ENCODE results near the gene RASA4B. TPM values are rescaled to one million over a fixed set of nuclear protein-coding genes. Genes with fewer than 3 reads are reported as not detected.

Gene RASA4B
- total and polyA plus RNA-seq, 9 of the 15 experiments (the other 6 are each of a cell fraction or from before 2014, with no cell fraction given), result 0.01 to 2.9 (median 1.5) TPM; not detected in 1

DNA sequence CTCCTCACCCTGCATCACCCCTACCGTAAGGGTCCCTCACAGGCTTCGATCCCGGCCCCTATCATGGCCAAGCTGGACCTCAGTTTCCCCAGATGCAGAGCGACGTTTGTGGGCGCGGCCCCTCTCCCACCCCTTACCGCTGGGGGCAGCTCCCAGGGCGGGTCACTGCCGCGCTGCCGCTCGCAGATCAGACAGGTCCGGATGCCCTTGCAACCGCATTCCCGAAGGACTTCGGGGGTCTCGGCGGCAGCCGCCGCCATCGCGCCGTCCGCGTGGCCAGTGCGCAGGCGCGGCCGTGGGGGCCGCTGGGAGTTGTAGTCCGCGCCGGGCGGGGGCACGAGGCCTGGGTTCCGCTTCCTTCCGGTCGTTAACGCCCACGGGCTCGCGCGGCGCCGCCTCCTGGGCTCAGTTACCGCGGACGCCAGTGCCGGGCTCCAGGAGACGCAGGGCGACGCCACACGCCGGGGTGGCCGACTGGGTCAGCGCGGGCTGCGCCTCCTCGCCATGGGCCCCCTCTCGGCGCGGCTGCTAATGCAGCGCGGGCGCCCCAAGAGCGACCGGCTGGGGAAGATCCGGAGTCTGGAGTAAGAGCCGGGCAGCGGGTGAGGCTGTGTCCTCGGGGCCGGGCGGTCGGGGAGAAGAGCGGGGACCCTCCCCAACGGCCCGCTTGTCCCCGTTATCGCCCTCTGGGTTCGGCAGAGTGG, 52.8 kb downstream of the RASA4B start, which contains the start of the genes ALKBH4 and LRWD1 (continued):
- TF ChIP-seq, protein P1, sequence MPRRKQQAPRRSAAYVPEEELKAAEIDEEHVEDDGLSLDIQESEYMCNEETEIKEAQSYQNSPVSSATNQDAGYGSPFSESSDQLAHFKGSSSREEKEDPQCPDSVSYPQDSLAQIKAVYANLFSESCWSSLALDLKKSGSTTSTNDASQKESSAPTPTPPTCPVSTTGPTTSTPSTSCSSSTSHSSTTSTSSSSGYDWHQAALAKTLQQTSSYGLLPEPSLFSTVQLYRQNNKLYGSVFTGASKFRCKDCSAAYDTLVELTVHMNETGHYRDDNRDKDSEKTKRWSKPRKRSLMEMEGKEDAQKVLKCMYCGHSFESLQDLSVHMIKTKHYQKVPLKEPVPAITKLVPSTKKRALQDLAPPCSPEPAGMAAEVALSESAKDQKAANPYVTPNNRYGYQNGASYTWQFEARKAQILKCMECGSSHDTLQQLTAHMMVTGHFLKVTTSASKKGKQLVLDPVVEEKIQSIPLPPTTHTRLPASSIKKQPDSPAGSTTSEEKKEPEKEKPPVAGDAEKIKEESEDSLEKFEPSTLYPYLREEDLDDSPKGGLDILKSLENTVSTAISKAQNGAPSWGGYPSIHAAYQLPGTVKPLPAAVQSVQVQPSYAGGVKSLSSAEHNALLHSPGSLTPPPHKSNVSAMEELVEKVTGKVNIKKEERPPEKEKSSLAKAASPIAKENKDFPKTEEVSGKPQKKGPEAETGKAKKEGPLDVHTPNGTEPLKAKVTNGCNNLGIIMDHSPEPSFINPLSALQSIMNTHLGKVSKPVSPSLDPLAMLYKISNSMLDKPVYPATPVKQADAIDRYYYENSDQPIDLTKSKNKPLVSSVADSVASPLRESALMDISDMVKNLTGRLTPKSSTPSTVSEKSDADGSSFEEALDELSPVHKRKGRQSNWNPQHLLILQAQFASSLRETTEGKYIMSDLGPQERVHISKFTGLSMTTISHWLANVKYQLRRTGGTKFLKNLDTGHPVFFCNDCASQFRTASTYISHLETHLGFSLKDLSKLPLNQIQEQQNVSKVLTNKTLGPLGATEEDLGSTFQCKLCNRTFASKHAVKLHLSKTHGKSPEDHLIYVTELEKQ (CRISPR knock-in tag; IDR thresholded peaks at IDR 0.05), result no peak
- TF ChIP-seq FOSL1 (tag; conservative IDR thresholded peaks at IDR 0.05), result 0 out of 2 replicates have a peak, but pooled peaks have one; percentile 18
- TF ChIP-seq, protein P2, sequence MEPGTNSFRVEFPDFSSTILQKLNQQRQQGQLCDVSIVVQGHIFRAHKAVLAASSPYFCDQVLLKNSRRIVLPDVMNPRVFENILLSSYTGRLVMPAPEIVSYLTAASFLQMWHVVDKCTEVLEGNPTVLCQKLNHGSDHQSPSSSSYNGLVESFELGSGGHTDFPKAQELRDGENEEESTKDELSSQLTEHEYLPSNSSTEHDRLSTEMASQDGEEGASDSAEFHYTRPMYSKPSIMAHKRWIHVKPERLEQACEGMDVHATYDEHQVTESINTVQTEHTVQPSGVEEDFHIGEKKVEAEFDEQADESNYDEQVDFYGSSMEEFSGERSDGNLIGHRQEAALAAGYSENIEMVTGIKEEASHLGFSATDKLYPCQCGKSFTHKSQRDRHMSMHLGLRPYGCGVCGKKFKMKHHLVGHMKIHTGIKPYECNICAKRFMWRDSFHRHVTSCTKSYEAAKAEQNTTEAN (CRISPR knock-in tag; IDR thresholded peaks at IDR 0.05), result no peak
- TF ChIP-seq HDGF (IDR thresholded peaks at IDR 0.05), result no peak
- no peak for TF ChIP-seq ILK (tag; IDR thresholded peaks at IDR 0.05; ENCODE audit: borderline replicate concordance, low read depth)
- no peak for TF ChIP-seq CSDE1 (IDR thresholded peaks at IDR 0.05)
- peak in 1 of 2 experiments; percentile 43 for TF ChIP-seq RAD21 (CRISPR knock-in tag; conservative IDR thresholded peaks at IDR 0.05 in 1 of 2, IDR thresholded peaks at IDR 0.05 in 1 of 2)
- peak; percentile 0; the same call in 1 of the 2 replicates for TF ChIP-seq SMARCA5 (IDR thresholded peaks at IDR 0.05)
- no peak for TF ChIP-seq JUNB (CRISPR knock-in tag; conservative IDR thresholded peaks at IDR 0.05)
- TF ChIP-seq, protein P3, sequence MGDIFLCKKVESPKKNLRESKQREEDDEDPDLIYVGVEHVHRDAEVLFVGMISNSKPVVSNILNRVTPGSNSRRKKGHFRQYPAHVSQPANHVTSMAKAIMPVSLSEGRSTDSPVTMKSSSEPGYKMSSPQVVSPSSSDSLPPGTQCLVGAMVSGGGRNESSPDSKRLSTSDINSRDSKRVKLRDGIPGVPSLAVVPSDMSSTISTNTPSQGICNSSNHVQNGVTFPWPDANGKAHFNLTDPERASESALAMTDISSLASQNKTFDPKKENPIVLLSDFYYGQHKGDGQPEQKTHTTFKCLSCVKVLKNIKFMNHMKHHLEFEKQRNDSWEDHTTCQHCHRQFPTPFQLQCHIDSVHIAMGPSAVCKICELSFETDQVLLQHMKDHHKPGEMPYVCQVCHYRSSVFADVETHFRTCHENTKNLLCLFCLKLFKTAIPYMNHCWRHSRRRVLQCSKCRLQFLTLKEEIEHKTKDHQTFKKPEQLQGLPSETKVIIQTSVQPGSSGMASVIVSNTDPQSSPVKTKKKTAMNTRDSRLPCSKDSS (IDR thresholded peaks at IDR 0.05; ENCODE audit: low read depth, partially characterized antibody), result no peak
- TF ChIP-seq SETDB1 (IDR thresholded peaks at IDR 0.05; ENCODE audit: low read length), result no peak
- TF ChIP-seq WHSC1 (IDR thresholded peaks at IDR 0.05; ENCODE audit: low read length), result no peak
- TF ChIP-seq, protein P4, sequence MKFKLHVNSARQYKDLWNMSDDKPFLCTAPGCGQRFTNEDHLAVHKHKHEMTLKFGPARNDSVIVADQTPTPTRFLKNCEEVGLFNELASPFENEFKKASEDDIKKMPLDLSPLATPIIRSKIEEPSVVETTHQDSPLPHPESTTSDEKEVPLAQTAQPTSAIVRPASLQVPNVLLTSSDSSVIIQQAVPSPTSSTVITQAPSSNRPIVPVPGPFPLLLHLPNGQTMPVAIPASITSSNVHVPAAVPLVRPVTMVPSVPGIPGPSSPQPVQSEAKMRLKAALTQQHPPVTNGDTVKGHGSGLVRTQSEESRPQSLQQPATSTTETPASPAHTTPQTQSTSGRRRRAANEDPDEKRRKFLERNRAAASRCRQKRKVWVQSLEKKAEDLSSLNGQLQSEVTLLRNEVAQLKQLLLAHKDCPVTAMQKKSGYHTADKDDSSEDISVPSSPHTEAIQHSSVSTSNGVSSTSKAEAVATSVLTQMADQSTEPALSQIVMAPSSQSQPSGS (CRISPR knock-in tag; IDR thresholded peaks at IDR 0.05), result no peak
- 0 out of 2 replicates have a peak, but pooled peaks have one; percentile 5 for TF ChIP-seq CC2D1A (IDR thresholded peaks at IDR 0.05)
- TF ChIP-seq PHTF2 (CRISPR knock-in tag; IDR thresholded peaks at IDR 0.05), result no peak
